Stomach (tissue), 9 donors: ENCODE data around the gene POLA1. TPM values are rescaled to one million over a fixed set of nuclear protein-coding genes. Genes with fewer than 3 reads are reported as not detected.
"Not testable (repeated sequence)": the region's sequence is repeated elsewhere in the genome, so short reads cannot be mapped to it uniquely, and the experiment has no call there.

Source experiments
- DNase-seq, 2 donors: peaks; one replicate each; pipeline versions ENCODE4 v3.0.0 to v3.0.0-alpha.2; 2013 to 2019
- H3K27ac ChIP-seq, 5 donors: fragments of 200-600 bp in 4 of 5; sonication (generic) in 4 of 5; one replicate each; pipeline ENCODE4 v1.5.1; 2013 to 2019; ENCODE audit warnings: mild to moderate bottlenecking in 1 of 5, moderate library complexity in 1 of 5
- H3K27me3 ChIP-seq, 3 donors: fragments of 200-600 bp; sonication (generic); one replicate each; pipeline ENCODE4 v1.5.1; 2017 to 2019; ENCODE audit warnings: mixed run types in 1 of 3
- H3K36me3 ChIP-seq, 4 donors: fragments of 200-600 bp; sonication (generic); 1 replicate in 3 of 4; 2 replicates in 1 of 4; pipeline ENCODE4 v1.5.1; 2016 to 2019
- H3K4me1 ChIP-seq, 4 donors: fragments of 200-600 bp; sonication (generic); one replicate each; pipeline ENCODE4 v1.5.1; 2016 to 2019
- H3K4me3 ChIP-seq, 4 donors: fragments of 200-600 bp; sonication (generic) in 3 of 4; one replicate each; pipeline ENCODE4 v1.5.1; 2016 to 2019; ENCODE audit warnings: mild to moderate bottlenecking in 1 of 4
- H3K9me3 ChIP-seq, 4 donors: fragments of 200-600 bp; sonication (generic); one replicate each; pipeline ENCODE4 v1.5.1; 2016 to 2019
- CTCF ChIP-seq, 7 experiments: fragments of 450-650 bp in 4 of 7; fragments of 200-600 bp in 3 of 7; sonication (generic) in 3 of 7; IDR thresholded peaks; one replicate each; pipeline ENCODE4 v1.5.1; 2016 to 2019; ENCODE audit warnings: antibody characterized with exemption in 7 of 7, control low read depth in 2 of 7, mild to moderate bottlenecking in 1 of 7
- EP300 ChIP-seq: sonication (generic); formaldehyde crosslinking; IDR thresholded peaks from one replicate; pipeline ENCODE4 v1.6.1; 2017; ENCODE audit warnings: antibody characterized with exemption
- POLR2A ChIP-seq, 4 donors: fragments of 450-650 bp; IDR thresholded peaks; one replicate each; pipeline ENCODE4 v1.6.1; 2016; ENCODE audit warnings: antibody characterized with exemption in 4 of 4, control low read depth in 2 of 4, mild to moderate bottlenecking in 1 of 4, moderate library complexity in 1 of 4
- POLR2AphosphoS5 ChIP-seq, 3 donors: sonication (generic); formaldehyde crosslinking; IDR thresholded peaks; one replicate each; pipeline ENCODE4 v1.6.1; 2016; ENCODE audit warnings: antibody characterized with exemption in 3 of 3
- WGBS, 5 donors: extraction: QIAGEN DNeasy Blood & Tissue Kit in 3 of 5; methylation state at CpG; one replicate each; pipeline versions ENCODE4 v1.1.5 to v1.1.7; 2013 to 2018; 5-methylcytosine and 5-hydroxymethylcytosine counted together
- intact Hi-C: fragments of 100-400 bp; cut with DNase I; formaldehyde crosslinking; loops from one replicate; pipeline ENCODE4 v1.15.1; 2023; ENCODE audit warnings: low total_unique reads
- polyA plus RNA-seq, 3 donors: library from polyadenylated mRNA; stranded (reverse); fragments of 200-250 nt; gene quantifications; one replicate each; pipeline ENCODE4 v1.2.3, GENCODE V29; 2013
- total RNA-seq, 5 donors: library from RNA; depleted of rRNA; stranded (reverse); fragments of >200 nt; gene quantifications; one replicate each; pipeline versions ENCODE4 v1.1.0 to v1.2.3, GENCODE V29; 2014 to 2016
- donor health status: healthy with polysubstance abuse.
- donor health status: Bipolar disorder and iron deficiency.
- donor health status: healthy.

Gene POLA1
- total and polyA plus RNA-seq, 8 donors: 2.7 to 32.9 (median 8.9) TPM

- intact Hi-C loops: no loop called here
Observed at GRCh38 chrX:24858004-24858746, 164.5 kb downstream of the POLA1 start.

DNA sequence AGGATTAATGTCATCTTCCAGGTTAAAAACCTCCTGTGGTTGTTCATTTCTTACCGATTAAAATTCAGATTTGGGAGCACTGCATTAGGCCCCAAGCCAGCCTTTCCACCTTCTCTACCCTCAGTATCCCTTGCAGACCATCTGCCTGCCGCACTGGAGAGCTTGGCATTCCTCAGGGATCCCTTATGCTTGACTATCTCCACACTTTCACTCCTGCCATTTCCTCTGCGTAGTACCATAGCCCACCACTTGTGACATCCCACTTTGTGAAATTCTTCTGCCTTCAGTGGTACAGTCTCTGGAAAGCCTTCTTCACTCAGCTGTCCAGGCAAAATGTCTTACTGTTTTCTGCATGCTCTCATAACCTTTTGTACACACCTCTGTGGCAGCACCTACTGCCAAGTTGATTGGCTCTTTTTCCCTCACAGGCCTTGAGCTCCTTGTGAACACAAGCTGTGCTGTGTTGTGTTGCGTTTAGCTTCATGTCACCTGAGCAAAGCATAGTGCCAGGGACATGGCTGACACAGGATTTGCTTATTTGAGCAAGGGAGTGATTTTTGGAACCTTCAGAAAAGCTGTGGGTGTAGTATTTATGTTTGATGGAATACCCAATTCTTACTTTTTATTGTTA, 165.6 kb downstream of the POLA1 start:
- 71 to 96% (median 94%) methylated on average over 4 of the region's 4 CpGs for WGBS, 5 donors

More at GRCh38 chrX:24858004-24858746, 164.5 kb downstream of the POLA1 start:
- 75 to 99% (median 85%) methylated on average over 4 of the region's 4 CpGs for WGBS, 5 donors
- H3K27ac ChIP-seq: no peak overlapping the region
- H3K4me3 ChIP-seq: no peak overlapping the region
- no peaks in the 10 kb centered on the region for H3K27me3 ChIP-seq
- TF ChIP-seq EP300: no peak
- no peak for TF ChIP-seq CTCF (IDR thresholded peaks at IDR 0.05)
- TF ChIP-seq POLR2A (IDR thresholded peaks at IDR 0.05): no peak
- TF ChIP-seq POLR2AphosphoS5 (IDR thresholded peaks at IDR 0.05): no peak
- no peaks in the 10 kb centered on the region for H3K36me3 ChIP-seq
- H3K9me3 ChIP-seq: no peaks in the 10 kb centered on the region
- no peaks in the 10 kb centered on the region for H3K4me1 ChIP-seq
- no peak for DNase-seq

GRCh38 chrX:24860140-24860539, 166.4 kb downstream of the POLA1 start:
- no peaks in the 10 kb centered on the region for H3K4me1 ChIP-seq
- TF ChIP-seq POLR2A (IDR thresholded peaks at IDR 0.05) (no peak), CTCF (IDR thresholded peaks at IDR 0.05) (no peak), POLR2AphosphoS5 (IDR thresholded peaks at IDR 0.05) (no peak), EP300 (no peak)
- intact Hi-C loops: no loop called here
- H3K9me3 ChIP-seq: no peaks in the 10 kb centered on the region
- H3K4me3 ChIP-seq: no peak overlapping the region
- no peak for DNase-seq
- no peaks in the 10 kb centered on the region for H3K27me3 ChIP-seq
- H3K36me3 ChIP-seq: no peaks in the 10 kb centered on the region
- H3K27ac ChIP-seq: no peak overlapping the region

More for the DNA sequence above, 165.6 kb downstream of the POLA1 start:
- intact Hi-C loops: no loop called here
- no peak overlapping the region for H3K27ac ChIP-seq
- DNase-seq: no peak
- no peaks in the 10 kb centered on the region for H3K9me3 ChIP-seq
- no peak overlapping the region for H3K4me3 ChIP-seq
- no peaks in the 10 kb centered on the region for H3K36me3 ChIP-seq
- no peaks in the 10 kb centered on the region for H3K27me3 ChIP-seq
- no peak for TF ChIP-seq POLR2AphosphoS5 (IDR thresholded peaks at IDR 0.05)
- TF ChIP-seq POLR2A (IDR thresholded peaks at IDR 0.05): no peak
- TF ChIP-seq EP300: no peak
- TF ChIP-seq CTCF (IDR thresholded peaks at IDR 0.05): no peak
- H3K4me1 ChIP-seq: no peaks in the 10 kb centered on the region

GRCh38 chrX:24862343-24862742, 168.6 kb downstream of the POLA1 start:
- Histone ChIP-seq H3K4me1 (no peaks in the 10 kb centered on the region), H3K27me3 (no peaks in the 10 kb centered on the region), H3K4me3 (no peak overlapping the region), H3K36me3 (no peaks in the 10 kb centered on the region), H3K9me3 (no peaks in the 10 kb centered on the region), H3K27ac (no peak overlapping the region)
- intact Hi-C loops: no loop called here
- WGBS, 5 donors: 36 to 61% (median 57%) methylated on average over 2 of the region's 2 CpGs
- TF ChIP-seq EP300 (no peak), POLR2AphosphoS5 (IDR thresholded peaks at IDR 0.05) (no peak), CTCF (IDR thresholded peaks at IDR 0.05) (no peak), POLR2A (IDR thresholded peaks at IDR 0.05) (no peak)
- DNase-seq: no peak

- H3K4me3 ChIP-seq, DNase-seq, H3K27ac ChIP-seq, H3K36me3 ChIP-seq, intact Hi-C loops, H3K27me3 ChIP-seq, H3K4me1 ChIP-seq, H3K9me3 ChIP-seq: not testable (repeated sequence)
- WGBS, 5 donors: 82 to 96% (median 92%) methylated on average over 8 of the region's 8 CpGs
Observed at GRCh38 chrX:24863779-24864178, 170.1 kb downstream of the POLA1 start.
